Osteoblast (primary cell): ENCODE results near the gene SUGT1. TPM values are rescaled to one million over a fixed set of nuclear protein-coding genes. Genes with fewer than 3 reads are reported as not detected.
A peak's percentile ranks its signal among the peaks of the same experiment; 100 is the strongest.
"Not testable (repeated sequence)": the region's sequence is repeated elsewhere in the genome, so short reads cannot be mapped to it uniquely, and the experiment has no call there.

Experiments
- DNase-seq: peaks from one replicate; pipeline ENCODE4 v3.0.0; 2011; ENCODE audit warnings: low spot score, mixed read lengths; ENCODE audit not compliant: insufficient read length; ENCODE audit errors: missing footprints
- H2AFZ ChIP-seq: 2 replicates; pipeline ENCODE4 v1.6.0; 2011; ENCODE audit warnings: mild to moderate bottlenecking, low read length
- H3K27ac ChIP-seq: 2 replicates; pipeline ENCODE4 v1.5.1; 2011; ENCODE audit warnings: mild to moderate bottlenecking, low read depth, low read length, moderate library complexity
- H3K27me3 ChIP-seq: 2 replicates; pipeline ENCODE4 v1.6.0; 2012; ENCODE audit warnings: mild to moderate bottlenecking, control low read depth, inconsistent platforms, low read length, moderate library complexity; ENCODE audit not compliant: insufficient read depth
- H3K36me3 ChIP-seq: 2 replicates; pipeline ENCODE4 v1.5.1; 2011; ENCODE audit warnings: mild to moderate bottlenecking, low read length, control low read depth, moderate library complexity; ENCODE audit not compliant: insufficient read depth
- H3K4me1 ChIP-seq: 2 replicates; pipeline ENCODE4 v1.5.1; 2011; ENCODE audit warnings: mild to moderate bottlenecking, low read length, control low read depth, moderate library complexity; ENCODE audit not compliant: insufficient read depth
- H3K4me2 ChIP-seq: 2 replicates; pipeline ENCODE4 v1.6.0; 2011; ENCODE audit warnings: mild to moderate bottlenecking, low read length; ENCODE audit not compliant: insufficient read depth
- H3K4me3 ChIP-seq: fragments of 200-600 bp; sonication (generic); 3 replicates; pipeline ENCODE4 v1.5.1; 2012; ENCODE audit warnings: mild to moderate bottlenecking, low read length, inconsistent platforms; ENCODE audit not compliant: insufficient read depth
- H3K79me2 ChIP-seq: 2 replicates; pipeline ENCODE4 v1.6.0; 2012; ENCODE audit warnings: mild to moderate bottlenecking, low read length, control low read depth, inconsistent platforms; ENCODE audit not compliant: insufficient read depth
- H3K9me3 ChIP-seq: 2 replicates; pipeline ENCODE4 v1.5.1; 2011; ENCODE audit warnings: low read depth, low read length, control low read depth
- H4K20me1 ChIP-seq: 2 replicates; pipeline ENCODE4 v1.6.0; 2012; ENCODE audit warnings: mild to moderate bottlenecking, low read length, control low read depth; ENCODE audit not compliant: insufficient read depth
- total RNA-seq: library from RNA; depleted of rRNA; stranded (reverse); fragments of >200 nt; gene quantifications from 2 replicates; pipeline ENCODE4 v1.2.3, GENCODE V29; 2012
- TF ChIP-seq, protein P1 (sequence below): IDR thresholded peaks from 2 replicates; pipeline ENCODE4 v1.5.1; 2011; ENCODE audit warnings: mild to moderate bottlenecking, low read depth, low read length, moderate library complexity; ENCODE audit errors: extremely low read depth

SUGT1 gene
- total RNA-seq, 1 donor = 30.4 TPM

DNA sequence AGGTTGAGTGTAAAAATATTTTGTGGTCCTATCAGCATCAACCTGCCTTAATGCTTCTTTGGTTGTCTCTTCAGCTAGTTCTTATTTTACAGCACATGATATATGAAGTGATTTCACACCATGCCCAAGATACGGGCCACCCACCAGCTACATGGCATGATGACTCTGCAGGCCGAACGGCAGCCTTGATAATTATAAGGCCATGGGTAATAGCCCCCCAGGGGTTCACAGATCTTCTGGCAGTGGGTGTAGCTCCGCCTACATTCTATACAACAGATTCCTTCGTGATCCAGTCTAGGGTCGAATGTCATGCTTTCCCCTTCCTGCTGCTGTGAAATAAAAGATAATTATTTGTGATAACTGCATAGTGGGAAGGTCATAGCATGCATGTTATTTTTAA lies 50.8 kb downstream of the SUGT1 start:
- Histone ChIP-seq H2AFZ (no peak overlapping the region), H3K27me3 (no peaks in the 10 kb centered on the region), H3K79me2 (no peaks in the 10 kb centered on the region), H3K4me2 (no peak overlapping the region), H3K4me1 (no peaks in the 10 kb centered on the region), H3K36me3 (no peaks in the 10 kb centered on the region), H3K27ac (no peak overlapping the region), H3K4me3 (no peak overlapping the region), H3K9me3 (no peaks in the 10 kb centered on the region), H4K20me1 (no peaks in the 10 kb centered on the region)
- TF ChIP-seq, protein P1, sequence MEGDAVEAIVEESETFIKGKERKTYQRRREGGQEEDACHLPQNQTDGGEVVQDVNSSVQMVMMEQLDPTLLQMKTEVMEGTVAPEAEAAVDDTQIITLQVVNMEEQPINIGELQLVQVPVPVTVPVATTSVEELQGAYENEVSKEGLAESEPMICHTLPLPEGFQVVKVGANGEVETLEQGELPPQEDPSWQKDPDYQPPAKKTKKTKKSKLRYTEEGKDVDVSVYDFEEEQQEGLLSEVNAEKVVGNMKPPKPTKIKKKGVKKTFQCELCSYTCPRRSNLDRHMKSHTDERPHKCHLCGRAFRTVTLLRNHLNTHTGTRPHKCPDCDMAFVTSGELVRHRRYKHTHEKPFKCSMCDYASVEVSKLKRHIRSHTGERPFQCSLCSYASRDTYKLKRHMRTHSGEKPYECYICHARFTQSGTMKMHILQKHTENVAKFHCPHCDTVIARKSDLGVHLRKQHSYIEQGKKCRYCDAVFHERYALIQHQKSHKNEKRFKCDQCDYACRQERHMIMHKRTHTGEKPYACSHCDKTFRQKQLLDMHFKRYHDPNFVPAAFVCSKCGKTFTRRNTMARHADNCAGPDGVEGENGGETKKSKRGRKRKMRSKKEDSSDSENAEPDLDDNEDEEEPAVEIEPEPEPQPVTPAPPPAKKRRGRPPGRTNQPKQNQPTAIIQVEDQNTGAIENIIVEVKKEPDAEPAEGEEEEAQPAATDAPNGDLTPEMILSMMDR = no peak
- peak; percentile 41 for DNase-seq

DNA sequence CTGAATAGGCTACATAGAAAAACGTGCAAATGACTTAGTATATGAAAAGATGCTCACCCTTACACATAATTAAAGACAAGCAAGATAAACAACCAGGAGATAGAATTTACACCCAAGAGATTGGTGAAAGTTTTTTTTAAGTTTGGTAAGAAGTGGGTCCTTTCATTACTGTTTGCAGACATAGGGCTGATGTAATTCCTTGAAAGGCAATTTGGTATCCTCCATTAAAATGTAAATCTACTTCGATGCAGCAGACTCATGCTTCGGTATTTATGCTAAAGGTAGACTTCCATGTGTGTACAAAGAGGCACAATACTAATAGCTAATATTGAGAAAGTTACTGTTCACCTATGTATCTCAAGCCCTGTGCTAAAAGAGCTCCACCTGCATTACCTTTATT lies 53.4 kb downstream of the SUGT1 start:
- Histone ChIP-seq H3K4me1 (no peaks in the 10 kb centered on the region), H3K4me3 (no peak overlapping the region), H3K4me2 (no peak overlapping the region), H3K27ac (no peak overlapping the region), H2AFZ (no peak overlapping the region), H4K20me1 (no peaks in the 10 kb centered on the region), H3K27me3 (no peaks in the 10 kb centered on the region), H3K36me3 (no peaks in the 10 kb centered on the region), H3K79me2 (no peaks in the 10 kb centered on the region), H3K9me3 (no peaks in the 10 kb centered on the region)
- TF ChIP-seq, protein P1 = no peak
- DNase-seq = no peak

DNA sequence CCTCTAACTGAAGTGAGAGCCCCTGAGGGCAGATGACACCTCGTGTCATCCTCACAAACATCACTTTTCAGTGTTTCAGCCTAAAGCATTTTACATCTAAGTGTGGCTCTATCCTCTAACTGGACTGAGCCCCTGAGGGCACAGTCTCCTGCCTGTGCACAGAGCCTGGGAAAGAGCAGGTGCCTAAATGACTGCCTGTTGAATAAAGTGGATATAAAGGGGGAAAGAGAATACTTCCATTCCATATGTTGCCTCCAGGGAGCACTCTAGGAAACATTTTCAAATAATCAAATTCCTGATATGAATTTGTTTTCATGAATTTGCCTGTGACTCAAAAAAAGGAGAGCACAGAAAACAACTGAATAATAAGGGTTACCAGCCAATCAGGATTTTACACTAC lies 54.7 kb downstream of the SUGT1 start:
- no peaks in the 10 kb centered on the region for H3K79me2 ChIP-seq
- H3K4me3 ChIP-seq = no peak overlapping the region
- TF ChIP-seq, protein P1 = no peak
- no peak overlapping the region for H3K27ac ChIP-seq
- no peaks in the 10 kb centered on the region for H4K20me1 ChIP-seq
- H3K27me3 ChIP-seq = no peaks in the 10 kb centered on the region
- no peaks in the 10 kb centered on the region for H3K9me3 ChIP-seq
- DNase-seq = no peak
- H3K4me1 ChIP-seq = no peaks in the 10 kb centered on the region
- no peak overlapping the region for H3K4me2 ChIP-seq
- H2AFZ ChIP-seq = no peak overlapping the region
- H3K36me3 ChIP-seq = no peaks in the 10 kb centered on the region

DNA sequence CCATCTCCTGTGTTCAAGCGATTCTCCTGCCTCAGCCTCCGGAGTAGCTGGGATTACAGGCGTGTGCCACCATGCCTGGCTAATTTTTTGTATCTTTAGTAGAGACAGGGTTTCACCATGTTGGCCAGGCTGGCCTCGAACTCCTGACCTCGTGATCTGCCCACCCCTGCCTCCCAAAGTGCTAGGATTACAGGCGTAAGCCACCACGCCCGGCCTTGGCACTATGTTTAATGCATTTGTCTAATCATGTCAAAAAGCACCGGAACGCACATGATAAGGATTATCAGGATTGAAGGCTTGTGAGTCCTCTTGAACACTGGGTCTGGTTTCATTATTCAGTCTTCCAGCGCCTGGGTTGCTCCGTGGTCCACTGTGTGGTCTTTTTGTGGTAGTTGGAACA lies 55.6 kb downstream of the SUGT1 start:
- not testable (repeated sequence) for H3K9me3 ChIP-seq, H3K4me3 ChIP-seq, H3K27ac ChIP-seq, H2AFZ ChIP-seq, H3K79me2 ChIP-seq, H4K20me1 ChIP-seq, H3K27me3 ChIP-seq, H3K4me1 ChIP-seq, H3K36me3 ChIP-seq, DNase-seq, H3K4me2 ChIP-seq
